ENCODE results near the gene PODNL1.

The PODNL1 gene

DNA sequence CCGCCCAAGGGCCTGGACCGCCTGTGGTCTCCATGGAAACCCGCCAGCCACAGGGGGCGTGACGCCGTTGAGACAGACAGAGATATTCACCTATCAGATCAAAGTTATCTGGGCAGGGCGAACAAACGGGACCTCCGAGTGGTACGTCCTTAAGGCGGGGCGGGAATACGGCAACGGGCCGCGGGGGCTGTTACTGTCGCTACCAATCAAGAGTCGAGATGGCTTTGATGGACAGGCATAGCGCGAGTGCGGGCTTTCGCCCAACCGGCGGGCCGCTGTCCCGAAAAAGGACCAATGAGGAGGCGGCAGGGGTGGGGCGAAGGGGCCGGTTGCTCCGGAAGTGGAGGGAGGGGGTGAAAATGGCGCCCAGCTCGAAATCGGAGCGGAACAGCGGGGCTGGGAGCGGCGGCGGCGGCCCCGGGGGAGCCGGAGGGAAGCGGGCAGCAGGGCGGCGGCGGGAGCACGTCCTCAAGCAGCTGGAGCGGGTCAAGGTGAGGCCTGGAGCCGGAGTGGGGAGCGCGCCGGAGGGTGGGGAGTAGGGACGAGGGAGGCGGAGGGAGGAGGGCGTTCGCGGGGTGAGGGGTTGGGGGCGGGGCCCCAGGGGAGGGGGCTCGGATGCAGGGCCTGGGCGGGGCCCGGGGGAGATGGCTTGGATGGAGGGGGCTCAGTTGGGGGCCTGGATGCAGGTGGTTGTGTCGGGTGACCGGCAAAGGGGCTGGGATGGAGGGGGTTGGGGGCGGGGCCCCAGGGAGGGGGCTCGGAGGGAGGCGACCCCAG lies 14.1 kb upstream of the PODNL1 start, which contains the start of gene DCAF15:
DCAF15 (plus strand) TSS at position 356 of the 777 bp plus-strand sequence; CDS start at position 360, 4 bp downstream.
- peak; percentile 99 for DNase-seq (ENCODE audit: low read depth)
- H3K4me3 ChIP-seq (ENCODE audit: low read depth, low read length) = peak within 1 kb of the TSS; percentile 67
- TF ChIP-seq, protein P1, sequence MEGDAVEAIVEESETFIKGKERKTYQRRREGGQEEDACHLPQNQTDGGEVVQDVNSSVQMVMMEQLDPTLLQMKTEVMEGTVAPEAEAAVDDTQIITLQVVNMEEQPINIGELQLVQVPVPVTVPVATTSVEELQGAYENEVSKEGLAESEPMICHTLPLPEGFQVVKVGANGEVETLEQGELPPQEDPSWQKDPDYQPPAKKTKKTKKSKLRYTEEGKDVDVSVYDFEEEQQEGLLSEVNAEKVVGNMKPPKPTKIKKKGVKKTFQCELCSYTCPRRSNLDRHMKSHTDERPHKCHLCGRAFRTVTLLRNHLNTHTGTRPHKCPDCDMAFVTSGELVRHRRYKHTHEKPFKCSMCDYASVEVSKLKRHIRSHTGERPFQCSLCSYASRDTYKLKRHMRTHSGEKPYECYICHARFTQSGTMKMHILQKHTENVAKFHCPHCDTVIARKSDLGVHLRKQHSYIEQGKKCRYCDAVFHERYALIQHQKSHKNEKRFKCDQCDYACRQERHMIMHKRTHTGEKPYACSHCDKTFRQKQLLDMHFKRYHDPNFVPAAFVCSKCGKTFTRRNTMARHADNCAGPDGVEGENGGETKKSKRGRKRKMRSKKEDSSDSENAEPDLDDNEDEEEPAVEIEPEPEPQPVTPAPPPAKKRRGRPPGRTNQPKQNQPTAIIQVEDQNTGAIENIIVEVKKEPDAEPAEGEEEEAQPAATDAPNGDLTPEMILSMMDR (IDR thresholded peaks at IDR 0.05; ENCODE audit: low read depth, low read length, missing control alignments) = no peak
- in situ Hi-C loops (cut with HindIII; ENCODE audit: low sequenced_read_pairs) = no loop called here

DNA sequence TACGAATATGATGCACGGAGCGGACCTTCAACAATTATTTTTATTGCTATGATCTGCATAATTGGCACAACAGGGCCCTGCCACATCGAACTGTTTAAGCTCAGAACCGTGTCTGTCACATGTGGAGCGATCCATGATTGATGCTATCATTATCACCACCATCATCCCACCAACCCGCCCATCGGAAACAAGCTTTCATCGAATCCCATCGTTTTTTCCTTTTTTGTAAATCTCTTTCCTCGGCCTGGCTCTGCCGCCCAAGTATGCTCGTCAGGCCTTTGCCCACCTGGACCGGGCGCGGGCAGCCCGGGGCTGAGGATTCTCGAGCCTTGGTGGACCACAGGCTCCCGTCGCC lies 13.6 kb upstream of the PODNL1 start:
- no peak for DNase-seq (ENCODE audit: low read depth)
- in situ Hi-C loops (cut with HindIII; ENCODE audit: low sequenced_read_pairs) = no loop called here
- TF ChIP-seq, protein P1 (IDR thresholded peaks at IDR 0.05; ENCODE audit: low read depth, low read length, missing control alignments) = no peak
- H3K4me3 ChIP-seq (ENCODE audit: low read depth, low read length) = peak overlapping the region; percentile 67

DNA sequence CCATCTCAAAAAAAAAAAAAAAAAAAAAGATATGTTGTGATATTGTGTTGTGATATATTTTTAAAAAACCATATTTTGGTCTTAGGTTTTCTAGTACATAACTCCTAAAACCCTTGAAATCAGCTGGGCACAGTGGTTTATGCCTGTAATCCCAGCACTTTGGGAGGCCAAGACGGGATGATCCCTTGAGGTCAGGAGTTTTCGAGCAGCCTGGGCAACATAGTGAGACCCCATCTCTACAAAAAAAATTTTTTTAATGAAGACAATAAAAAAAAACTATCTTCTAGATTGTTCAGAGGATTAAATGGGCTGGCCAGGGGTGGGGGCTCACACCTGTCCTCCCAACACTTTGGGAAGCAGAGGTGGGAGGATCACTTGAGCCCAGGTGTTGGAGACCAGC lies 12.8 kb upstream of the PODNL1 start:
- no peak overlapping the region for H3K4me3 ChIP-seq (ENCODE audit: low read depth, low read length)
- TF ChIP-seq, protein P1 (IDR thresholded peaks at IDR 0.05; ENCODE audit: low read depth, low read length, missing control alignments) = no peak
- no peak for DNase-seq (ENCODE audit: low read depth)
- in situ Hi-C loops (cut with HindIII; ENCODE audit: low sequenced_read_pairs) = no loop called here

DNA sequence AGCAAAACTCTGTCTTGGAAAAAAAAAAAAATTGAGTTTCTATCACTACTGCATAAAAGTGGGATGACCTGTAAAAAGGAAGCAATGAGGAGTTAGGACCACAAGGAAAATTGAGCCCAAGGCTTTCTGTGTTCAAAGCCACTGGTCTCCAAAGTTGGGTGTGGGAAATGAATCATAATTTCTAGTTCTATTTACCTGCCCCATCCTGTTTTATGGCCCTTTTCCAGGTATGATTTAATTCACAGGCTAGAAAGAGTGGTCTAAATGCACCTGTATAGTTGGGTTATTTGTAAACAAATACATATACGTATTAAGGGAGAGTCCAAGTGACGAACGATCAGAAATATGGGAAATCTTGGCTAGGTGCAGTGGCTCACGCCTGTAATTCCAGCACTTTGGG lies 8.2 kb upstream of the PODNL1 start:
- TF ChIP-seq, protein P1 (IDR thresholded peaks at IDR 0.05; ENCODE audit: low read depth, low read length, missing control alignments) = no peak
- DNase-seq (ENCODE audit: low read depth) = no peak
- in situ Hi-C loops (cut with HindIII; ENCODE audit: low sequenced_read_pairs) = no loop called here
- no peak overlapping the region for H3K4me3 ChIP-seq (ENCODE audit: low read depth, low read length)

DNA sequence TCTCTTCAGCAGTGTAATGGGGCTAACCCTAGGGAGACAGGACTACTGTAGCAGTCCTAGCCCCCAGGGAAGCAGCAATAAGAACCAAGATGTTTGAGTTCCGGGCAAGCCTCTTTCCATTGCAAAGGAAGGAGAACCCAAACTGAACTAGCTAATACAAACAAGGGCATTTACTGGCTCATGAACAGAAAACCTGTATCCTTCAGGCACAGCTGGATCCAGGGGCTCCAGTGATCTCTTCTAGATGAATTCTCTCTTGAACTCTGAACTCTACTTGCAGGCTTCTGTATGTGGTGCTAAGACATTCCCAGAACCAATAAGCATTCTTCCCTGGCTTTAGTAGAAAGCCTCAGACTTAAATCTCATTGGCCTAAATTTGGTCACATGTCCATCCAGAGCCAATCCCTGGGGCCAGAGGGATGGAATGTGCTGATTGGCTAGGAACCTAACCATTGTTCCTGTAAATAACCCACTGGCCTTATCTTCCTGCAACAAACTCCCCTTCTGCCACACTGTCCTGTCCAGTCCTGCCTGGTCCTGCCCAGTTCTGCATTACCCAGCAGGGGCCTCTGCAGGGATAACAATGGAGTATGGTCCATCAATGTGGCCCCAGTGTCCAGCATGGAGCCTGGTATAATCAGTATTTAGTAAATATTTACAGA lies 3.9 kb upstream of the PODNL1 start:
- in situ Hi-C loops (cut with HindIII; ENCODE audit: low sequenced_read_pairs) = no loop called here
- DNase-seq (ENCODE audit: low read depth) = no peak
- H3K4me3 ChIP-seq (ENCODE audit: low read depth, low read length) = no peak overlapping the region
- TF ChIP-seq, protein P1 (IDR thresholded peaks at IDR 0.05; ENCODE audit: low read depth, low read length, missing control alignments) = no peak

DNA sequence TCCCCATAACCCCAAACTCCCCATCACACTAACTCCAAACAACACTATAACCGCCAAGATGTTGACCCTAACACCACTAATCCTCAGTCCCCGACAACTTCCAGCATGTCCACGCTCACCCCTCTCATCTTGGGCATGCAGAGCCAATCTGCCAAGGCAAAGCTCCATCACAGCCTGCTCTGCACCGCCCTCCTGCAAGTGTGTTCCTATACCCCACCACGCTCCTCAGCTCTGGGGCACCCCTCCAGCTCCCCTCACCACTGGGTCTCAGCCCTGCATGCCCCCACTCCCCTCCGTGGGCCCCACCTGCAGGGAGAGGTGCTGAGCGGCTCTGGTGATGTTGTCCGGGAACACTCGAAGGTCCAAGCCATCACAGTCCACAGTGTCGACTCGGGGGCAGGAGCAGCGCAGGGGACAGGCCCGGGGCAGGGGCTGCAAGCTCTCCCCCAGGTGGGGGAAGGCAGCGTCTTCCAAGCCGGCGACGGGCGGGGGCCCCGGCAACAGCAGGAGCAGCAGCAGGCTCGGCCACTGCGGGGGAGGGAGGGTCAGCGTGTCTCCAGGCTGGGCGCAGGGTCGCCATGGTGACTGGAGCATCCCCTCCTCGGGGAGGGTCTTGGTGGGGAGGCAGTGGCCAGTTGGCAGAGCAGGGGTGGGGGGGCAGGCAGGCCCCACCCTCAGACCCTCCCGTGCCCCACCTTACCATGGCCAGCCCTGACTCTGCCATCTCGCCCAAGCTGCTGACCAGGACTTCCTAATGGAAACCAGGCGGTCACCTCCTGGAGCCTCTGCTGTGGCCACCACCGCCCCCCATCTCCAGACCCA lies 527 bp downstream of the PODNL1 start:
- peak overlapping the region; percentile 41 for H3K4me3 ChIP-seq (ENCODE audit: low read depth, low read length)
- TF ChIP-seq, protein P1 (IDR thresholded peaks at IDR 0.05; ENCODE audit: low read depth, low read length, missing control alignments) = no peak
- DNase-seq (ENCODE audit: low read depth) = no peak
- in situ Hi-C loops (cut with HindIII; ENCODE audit: low sequenced_read_pairs) = no loop called here

All from astrocyte of the cerebellum (primary cell).